ENCODE data around the gene TSTD2.

Gene TSTD2

GRCh38 chr9:97562542-97562941 is 70.6 kb downstream of the TSTD2 start:
- no peak for DNase-seq (ENCODE audit: low read depth)

GRCh38 chr9:97561501-97561900 is 71.7 kb downstream of the TSTD2 start:
- DNase-seq (ENCODE audit: low read depth): no peak

GRCh38 chr9:97560851-97561250 is 72.3 kb downstream of the TSTD2 start:
- no peak for DNase-seq (ENCODE audit: low read depth)

- no peak for DNase-seq (ENCODE audit: low read depth)
These were observed 73.0 kb downstream of the TSTD2 start for GRCh38 chr9:97560154-97560553.

GRCh38 chr9:97559111-97559514 is 74.1 kb downstream of the TSTD2 start:
- DNase-seq (ENCODE audit: low read depth): no peak

GRCh38 chr9:97558701-97559101 is 74.5 kb downstream of the TSTD2 start:
- no peak for DNase-seq (ENCODE audit: low read depth)

GRCh38 chr9:97557606-97558095 is 75.5 kb downstream of the TSTD2 start:
- no peak for DNase-seq (ENCODE audit: low read depth)

GRCh38 chr9:97556721-97557605 is 76.2 kb downstream of the TSTD2 start:
- DNase-seq (ENCODE audit: low read depth): no peak

- no peak for DNase-seq (ENCODE audit: low read depth)
These were observed 77.0 kb downstream of the TSTD2 start for GRCh38 chr9:97556036-97556720.

- no peak for DNase-seq (ENCODE audit: low read depth)
These were observed 78.0 kb downstream of the TSTD2 start for GRCh38 chr9:97555164-97555563.

GRCh38 chr9:97554566-97555075 is 78.5 kb downstream of the TSTD2 start:
- no peak for DNase-seq (ENCODE audit: low read depth)

GRCh38 chr9:97553841-97554240 is 79.3 kb downstream of the TSTD2 start:
- DNase-seq (ENCODE audit: low read depth): no peak

- no peak for DNase-seq (ENCODE audit: low read depth)
These were observed 80.0 kb downstream of the TSTD2 start for GRCh38 chr9:97553141-97553540.

GRCh38 chr9:97551308-97551707 is 81.9 kb downstream of the TSTD2 start:
- no peak for DNase-seq (ENCODE audit: low read depth)

GRCh38 chr9:97550386-97550785 is 82.8 kb downstream of the TSTD2 start:
- no peak for DNase-seq (ENCODE audit: low read depth)
